ENCODE measurements around the gene TGFB2.

- no peak for TF ChIP-seq EZH2 (IDR thresholded peaks at IDR 0.05; ENCODE audit: low read length)
- TF ChIP-seq, protein P1, sequence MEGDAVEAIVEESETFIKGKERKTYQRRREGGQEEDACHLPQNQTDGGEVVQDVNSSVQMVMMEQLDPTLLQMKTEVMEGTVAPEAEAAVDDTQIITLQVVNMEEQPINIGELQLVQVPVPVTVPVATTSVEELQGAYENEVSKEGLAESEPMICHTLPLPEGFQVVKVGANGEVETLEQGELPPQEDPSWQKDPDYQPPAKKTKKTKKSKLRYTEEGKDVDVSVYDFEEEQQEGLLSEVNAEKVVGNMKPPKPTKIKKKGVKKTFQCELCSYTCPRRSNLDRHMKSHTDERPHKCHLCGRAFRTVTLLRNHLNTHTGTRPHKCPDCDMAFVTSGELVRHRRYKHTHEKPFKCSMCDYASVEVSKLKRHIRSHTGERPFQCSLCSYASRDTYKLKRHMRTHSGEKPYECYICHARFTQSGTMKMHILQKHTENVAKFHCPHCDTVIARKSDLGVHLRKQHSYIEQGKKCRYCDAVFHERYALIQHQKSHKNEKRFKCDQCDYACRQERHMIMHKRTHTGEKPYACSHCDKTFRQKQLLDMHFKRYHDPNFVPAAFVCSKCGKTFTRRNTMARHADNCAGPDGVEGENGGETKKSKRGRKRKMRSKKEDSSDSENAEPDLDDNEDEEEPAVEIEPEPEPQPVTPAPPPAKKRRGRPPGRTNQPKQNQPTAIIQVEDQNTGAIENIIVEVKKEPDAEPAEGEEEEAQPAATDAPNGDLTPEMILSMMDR (optimal IDR thresholded peaks at IDR 0.05 in 1 of 3, IDR thresholded peaks at IDR 0.05 in 1 of 3, conservative IDR thresholded peaks at IDR 0.05 in 1 of 3; ENCODE audit: extremely low read depth in 1 of 3, insufficient read depth in 2 of 3, low read length in 3 of 3), result no peak
Observed at GRCh38 chr1:218303176-218303879, 41.8 kb upstream of the TGFB2 start.

Data from keratinocyte (primary cell).